Endothelial cell (in vitro differentiated cells): ENCODE measurements around the gene ARHGAP33. TPM values are rescaled to one million over a fixed set of nuclear protein-coding genes. Genes with fewer than 3 reads are reported as not detected.

Experiments
- DNase-seq: peaks from one replicate; pipeline ENCODE4 v3.0.0; 2021; ENCODE audit warnings: low spot score
- H3K27ac Mint-ChIP-seq: one replicate; pipeline ENCODE4 v1.8.0; 2021; ENCODE audit warnings: mixed read lengths, inconsistent platforms; ENCODE audit not compliant: unreplicated experiment
- H3K27me3 Mint-ChIP-seq: one replicate; pipeline ENCODE4 v1.8.0; 2021; ENCODE audit warnings: mild to moderate bottlenecking, moderate library complexity, mixed read lengths, inconsistent platforms; ENCODE audit not compliant: unreplicated experiment
- H3K36me3 Mint-ChIP-seq: one replicate; pipeline ENCODE4 v1.8.0; 2021; ENCODE audit warnings: mild to moderate bottlenecking, low read depth, mixed read lengths, inconsistent platforms; ENCODE audit not compliant: unreplicated experiment
- H3K4me1 Mint-ChIP-seq: one replicate; pipeline ENCODE4 v1.8.0; 2021; ENCODE audit warnings: mild to moderate bottlenecking, mixed read lengths, inconsistent platforms; ENCODE audit not compliant: unreplicated experiment
- H3K4me3 Mint-ChIP-seq: one replicate; pipeline ENCODE4 v1.8.0; 2021; ENCODE audit warnings: mild to moderate bottlenecking, mixed read lengths, inconsistent platforms; ENCODE audit not compliant: unreplicated experiment
- H3K9me3 Mint-ChIP-seq: one replicate; pipeline ENCODE4 v1.8.0; 2021; ENCODE audit warnings: mixed read lengths, inconsistent platforms; ENCODE audit not compliant: unreplicated experiment
- CTCF ChIP-seq: fragments of 200-600 bp; sonication (generic); IDR thresholded peaks from one replicate; pipeline ENCODE4 v1.5.0; 2021; ENCODE audit warnings: antibody characterized with exemption; ENCODE audit not compliant: unreplicated experiment
- total RNA-seq: library from RNA; stranded (reverse); fragmentation: NEBNext Ultra II Directional; extraction: Animal tissue kit (Norgen Biotek cat#: 25700); gene quantifications from one replicate; pipeline ENCODE4 v1.2.1, GENCODE V29; 2021; ENCODE audit not compliant: unreplicated experiment

Gene ARHGAP33
- total RNA-seq, 1 donor from 2014 or later, result 8.5 TPM

- Mint-ChIP-seq H3K4me3 (no peak overlapping the region), H3K27me3 (peaks cover 20% of the 10 kb centered on the region), H3K9me3 (no peaks in the 10 kb centered on the region), H3K36me3 (peaks cover 8% of the 10 kb centered on the region), H3K27ac (no peak overlapping the region), H3K4me1 (peaks cover 21% of the 10 kb centered on the region)
- TF ChIP-seq CTCF, result no peak
- DNase-seq, result no peak
These were observed 22.5 kb upstream of the ARHGAP33 start for GRCh38 chr19:35752746-35753350.

DNA sequence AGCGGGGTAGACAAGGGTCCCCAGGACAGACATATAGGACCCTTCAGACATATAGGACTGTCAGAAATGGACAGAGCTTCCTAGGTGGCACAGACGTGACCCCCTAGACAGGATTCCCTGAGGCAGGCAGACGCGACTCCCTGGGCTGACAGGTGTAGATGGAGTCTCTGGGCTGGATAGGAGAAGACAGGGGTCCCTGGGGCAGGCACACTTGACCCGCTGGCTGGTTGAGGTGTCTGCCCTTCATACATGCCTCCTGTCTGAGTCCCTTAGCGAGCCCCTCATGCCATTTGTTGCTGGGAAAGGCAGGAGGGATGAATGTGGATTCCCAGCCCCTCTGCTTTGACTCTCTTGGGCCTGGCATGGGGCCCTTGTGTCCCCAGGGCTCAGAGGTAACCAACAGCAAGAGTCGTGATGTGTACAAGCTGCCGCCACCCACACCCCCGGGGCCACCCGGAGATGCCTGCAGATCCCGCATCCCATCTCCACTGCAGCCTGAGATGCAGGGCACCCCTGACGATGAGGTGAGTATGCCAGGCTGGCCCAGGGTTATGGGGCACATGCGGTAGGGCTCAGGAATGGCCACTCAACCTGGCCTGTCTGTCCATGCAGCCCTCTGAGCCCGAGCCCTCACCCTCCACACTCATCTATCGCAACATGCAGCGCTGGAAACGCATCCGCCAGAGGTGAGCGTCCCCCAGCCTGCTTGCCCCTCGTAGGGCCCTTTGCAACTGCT lies 21.6 kb upstream of the ARHGAP33 start:
- Mint-ChIP-seq H3K9me3 (no peaks in the 10 kb centered on the region), H3K4me1 (peaks cover 21% of the 10 kb centered on the region), H3K27ac (no peak overlapping the region), H3K27me3 (peaks cover 23% of the 10 kb centered on the region), H3K36me3 (peaks cover 8% of the 10 kb centered on the region), H3K4me3 (peak overlapping the region; percentile 15)
- DNase-seq, result no peak
- TF ChIP-seq CTCF, result no peak

DNA sequence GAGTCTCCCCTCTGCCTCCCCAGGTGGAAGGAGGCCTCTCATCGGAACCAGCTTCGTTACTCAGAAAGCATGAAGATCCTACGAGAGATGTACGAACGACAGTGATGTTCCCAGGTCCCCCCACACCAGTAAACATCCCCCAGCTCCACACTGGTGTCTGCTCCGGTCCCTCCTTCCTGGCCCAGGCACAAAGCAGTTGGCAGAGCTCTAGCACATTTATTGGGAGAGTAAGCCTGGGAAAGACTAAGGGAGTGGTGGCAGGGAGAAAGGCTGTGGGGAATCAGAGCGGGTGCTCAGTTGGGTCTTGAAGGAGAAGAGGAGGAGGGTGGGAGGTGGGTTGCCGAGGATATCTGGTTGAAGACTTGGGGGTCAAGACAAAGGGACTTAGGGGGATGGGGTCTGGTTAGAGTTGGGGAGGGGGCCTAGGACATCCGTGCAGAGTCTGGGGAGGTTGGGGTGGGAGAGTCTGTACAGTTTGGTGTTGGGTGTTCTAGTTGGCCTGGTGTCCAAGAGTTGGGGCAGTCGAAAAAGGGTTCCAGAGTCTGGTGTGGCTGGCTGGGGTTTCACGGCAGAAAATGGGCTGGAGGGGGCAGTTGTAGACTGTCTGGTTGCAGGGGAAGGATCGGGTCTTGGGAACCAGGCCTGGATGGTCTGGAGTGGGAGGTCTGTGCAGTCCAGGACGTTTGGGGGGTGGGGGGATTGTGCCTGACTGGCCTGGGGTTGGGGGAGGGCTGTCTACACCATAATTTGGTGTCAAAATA lies 20.8 kb upstream of the ARHGAP33 start:
- Mint-ChIP-seq H3K36me3 (peaks cover 8% of the 10 kb centered on the region), H3K4me1 (peaks cover 20% of the 10 kb centered on the region), H3K27ac (no peak overlapping the region), H3K9me3 (no peaks in the 10 kb centered on the region), H3K4me3 (peak overlapping the region; percentile 83), H3K27me3 (peaks cover 25% of the 10 kb centered on the region)
- no peak for DNase-seq
- no peak for TF ChIP-seq CTCF

DNA sequence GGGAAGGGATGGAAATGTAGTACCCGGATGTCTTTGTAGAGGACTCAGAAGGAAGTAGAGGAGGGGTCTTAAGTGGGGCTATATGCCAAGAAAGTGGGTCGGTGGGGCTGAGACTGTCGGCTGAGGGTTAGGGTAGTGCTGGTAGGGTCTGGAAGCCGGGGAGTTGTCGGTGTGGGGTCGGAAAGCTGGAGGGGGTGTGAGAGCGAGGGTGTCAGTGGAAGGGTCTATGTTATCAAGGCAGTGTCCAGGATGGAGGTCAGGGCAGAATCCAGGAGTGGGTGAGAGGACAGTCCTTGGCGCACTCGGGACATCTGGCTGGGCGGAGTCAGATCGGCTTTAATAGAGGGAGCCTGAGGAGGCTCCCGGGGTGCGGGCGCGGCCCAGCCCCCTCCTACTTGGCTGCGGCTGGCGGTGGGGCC lies 20.2 kb upstream of the ARHGAP33 start:
- no peak for DNase-seq
- Mint-ChIP-seq H3K9me3 (no peaks in the 10 kb centered on the region), H3K27me3 (peaks cover 25% of the 10 kb centered on the region), H3K4me3 (peak overlapping the region; percentile 83), H3K27ac (no peak overlapping the region), H3K36me3 (peaks cover 8% of the 10 kb centered on the region), H3K4me1 (peaks cover 18% of the 10 kb centered on the region)
- TF ChIP-seq CTCF, result no peak
